ENCODE data around the gene IGSF6.
"Not testable (repeated sequence)": the region's sequence is repeated elsewhere in the genome, so short reads cannot be mapped to it uniquely, and the experiment has no call there.

- TF ChIP-seq CTCF (IDR thresholded peaks at IDR 0.05; ENCODE audit: control extremely low read depth in 1 of 3, insufficient read depth in 1 of 3, low read depth in 1 of 3, low read length in 3 of 3); JUND (IDR thresholded peaks at IDR 0.05; ENCODE audit: low read length); RBBP5 (IDR thresholded peaks at IDR 0.05; ENCODE audit: borderline replicate concordance, low read depth, low read length); CBX5 (IDR thresholded peaks at IDR 0.05; ENCODE audit: low read depth, low read length); ASH2L (IDR thresholded peaks at IDR 0.05; ENCODE audit: low read length); RAD21 (IDR thresholded peaks at IDR 0.05 in 1 of 2, conservative IDR thresholded peaks at IDR 0.05 in 1 of 2; ENCODE audit: low read depth in 2 of 2, low read length in 2 of 2): not testable (repeated sequence)
Measured at GRCh38 chr16:21631951-21632575, 20.3 kb downstream of the IGSF6 start.
